ENCODE results near the gene ANKRD33. TPM values are rescaled to one million over a fixed set of nuclear protein-coding genes. Genes with fewer than 3 reads are reported as not detected.
A peak's percentile ranks its signal among the peaks of the same experiment; 100 is the strongest.

Gene ANKRD33
- total and polyA plus RNA-seq, 2 of the 4 experiments (the other 2 are of a cell fraction), result under 0.01 to 0.03 TPM

- no peak for ATAC-seq (ENCODE audit: low read depth)
- Histone ChIP-seq H3K9me3 (ENCODE audit: control insufficient read depth, insufficient read depth, low read length) (no peaks in the 10 kb centered on the region), H3K27me3 (ENCODE audit: control insufficient read depth, insufficient read depth, low read length) (peaks cover 73% of the 10 kb centered on the region), H2BK5ac (ENCODE audit: low read depth, low read length, poor library complexity, severe bottlenecking) (no peak overlapping the region), H3K27ac (ENCODE audit: insufficient read depth, low read length) (no peak overlapping the region), H2AFZ (replicated peaks; ENCODE audit: low read length, poor library complexity) (peak overlapping the region; percentile 72), H2AK9ac (replicated peaks; ENCODE audit: low read depth, low read length, poor library complexity) (peak overlapping the region; percentile 21), H3K4me3 (ENCODE audit: insufficient read depth, low read depth, low read length) (no peak overlapping the region), H2BK20ac (ENCODE audit: low read depth, low read length) (no peak overlapping the region), H3K56ac (ENCODE audit: extremely low read depth, insufficient read depth, low read length) (no peak overlapping the region), H3K4ac (ENCODE audit: low read depth, low read length) (no peak overlapping the region), H2AK5ac (ENCODE audit: low read depth, low read length) (peak overlapping the region; percentile 9; the same call in 1 of the 2 replicates), H3K18ac (ENCODE audit: low read depth, low read length) (no peak overlapping the region), H3K9ac (ENCODE audit: low read depth, low read length) (no peak overlapping the region), H4K91ac (ENCODE audit: insufficient read depth, low read depth, low read length) (no peak overlapping the region), H3K79me1 (ENCODE audit: low read depth in 1 of 2, low read length in 2 of 2) (no peaks in the 10 kb centered on the region), H4K8ac (ENCODE audit: low read depth in 2 of 2, low read length in 2 of 2) (no peak overlapping the region), H3K4me1 (ENCODE audit: control insufficient read depth, insufficient read depth, low read length) (no peaks in the 10 kb centered on the region), H3K36me3 (ENCODE audit: control insufficient read depth, insufficient read depth, low read length) (no peaks in the 10 kb centered on the region), H4K20me1 (ENCODE audit: insufficient read depth, low read length) (no peaks in the 10 kb centered on the region), H2BK15ac (ENCODE audit: low read depth, low read length) (no peak overlapping the region), H3K9me1 (ENCODE audit: insufficient read depth, low read length) (peaks cover 3% of the 10 kb centered on the region; the same call in 1 of the 2 replicates), H3K14ac (replicated peaks; ENCODE audit: low read depth, low read length) (no peak overlapping the region), H2BK120ac (ENCODE audit: low read depth, low read length) (no peak overlapping the region), H3K4me2 (ENCODE audit: low read depth, low read length) (no peak overlapping the region; the same call in 1 of the 2 replicates), H3K23ac (ENCODE audit: low read depth, low read length) (no peak overlapping the region), H4K5ac (ENCODE audit: low read depth, low read length) (no peak overlapping the region)
- dilution Hi-C loops (cut with HindIII; ENCODE audit: low sequenced_read_pairs, unreplicated experiment), result no loop called here
- ChIA-PET CTCF (no interaction called here), POLR2A (ENCODE audit: unreplicated experiment) (no interaction called here)
- 82% methylated on average over 2 of the region's 15 CpGs; no CpG with 5 or more reads in 1 of the 2 experiments for WGBS, 2 experiments (ENCODE audit: extremely low coverage in 2 of 2, insufficient read length in 1 of 2)
- intact Hi-C loops (cut with micrococcal nuclease), result no loop called here
- no peak for TF ChIP-seq CTCF (conservative IDR thresholded peaks at IDR 0.05; ENCODE audit: low read depth, low read length)
- no TSS peak for BruUV-seq (replicated peaks)
- in situ Hi-C loops (cut with MboI; ENCODE audit: low sequenced_read_pairs), result no loop called here
- no peak for DNase-seq
Observed at GRCh38 chr12:51846271-51846691, 41.6 kb upstream of the ANKRD33 start.

All from IMR-90 (cell line).